Measurements from ENCODE around the gene USP30. TPM values are rescaled to one million over a fixed set of nuclear protein-coding genes. Genes with fewer than 3 reads are reported as not detected.

The USP30 gene
- total RNA-seq: 18.1 and 18.2 TPM in 2 replicates
- long read RNA-seq, transcript USP30-201 (13 exons, 3,742 nt): major isoform, 11 of 26 reads
- long read RNA-seq, partial matches to known transcripts: 3 of 26 reads
- long read RNA-seq, other reads (novel, unspliced or antisense): 11 of 26 reads

GRCh38 chr12:109052414-109053323 is at the start of gene USP30:
Gene USP30, plus strand, starts transcription at chr12:109052576. Its CDS starts 103 bp downstream, at chr12:109052679.
- Mint-ChIP-seq H3K4me1 (ENCODE audit: unreplicated experiment) (peaks cover 15% of the 10 kb centered on the region), H3K9me3 (ENCODE audit: unreplicated experiment) (no peaks in the 10 kb centered on the region), H3K36me3 (ENCODE audit: unreplicated experiment) (peaks cover 9% of the 10 kb centered on the region), H3K27me3 (ENCODE audit: unreplicated experiment) (no peaks in the 10 kb centered on the region), H3K27ac (ENCODE audit: unreplicated experiment) (peak within 1 kb of the TSS; percentile 92), H3K4me3 (ENCODE audit: unreplicated experiment) (peak within 1 kb of the TSS; percentile 95)
- no peak for TF ChIP-seq CTCF (IDR thresholded peaks at IDR 0.05)
- DNase-seq (ENCODE audit: extremely low spot score, unreplicated experiment): peak; percentile 94

GRCh38 chr12:109004017-109004416 is 48.4 kb upstream of the USP30 start:
- Mint-ChIP-seq H3K9me3 (ENCODE audit: unreplicated experiment) (no peaks in the 10 kb centered on the region), H3K4me3 (ENCODE audit: unreplicated experiment) (no peak overlapping the region), H3K27me3 (ENCODE audit: unreplicated experiment) (peaks cover 25% of the 10 kb centered on the region), H3K4me1 (ENCODE audit: unreplicated experiment) (no peaks in the 10 kb centered on the region), H3K27ac (ENCODE audit: unreplicated experiment) (no peak overlapping the region), H3K36me3 (ENCODE audit: unreplicated experiment) (no peaks in the 10 kb centered on the region)
- DNase-seq (ENCODE audit: extremely low spot score, unreplicated experiment): no peak
- no peak for TF ChIP-seq CTCF (IDR thresholded peaks at IDR 0.05)

- Mint-ChIP-seq H3K27ac (ENCODE audit: unreplicated experiment) (no peak overlapping the region), H3K4me1 (ENCODE audit: unreplicated experiment) (no peaks in the 10 kb centered on the region), H3K9me3 (ENCODE audit: unreplicated experiment) (no peaks in the 10 kb centered on the region), H3K4me3 (ENCODE audit: unreplicated experiment) (no peak overlapping the region), H3K27me3 (ENCODE audit: unreplicated experiment) (peaks cover 42% of the 10 kb centered on the region), H3K36me3 (ENCODE audit: unreplicated experiment) (no peaks in the 10 kb centered on the region)
- no peak for DNase-seq (ENCODE audit: extremely low spot score, unreplicated experiment)
- no peak for TF ChIP-seq CTCF (IDR thresholded peaks at IDR 0.05)
Measured at GRCh38 chr12:109009766-109010165, 42.6 kb upstream of the USP30 start.

- no peak overlapping the region for H3K27ac Mint-ChIP-seq (ENCODE audit: unreplicated experiment)
- no peaks in the 10 kb centered on the region for H3K4me1 Mint-ChIP-seq (ENCODE audit: unreplicated experiment)
- no peaks in the 10 kb centered on the region for H3K9me3 Mint-ChIP-seq (ENCODE audit: unreplicated experiment)
- H3K4me3 Mint-ChIP-seq (ENCODE audit: unreplicated experiment): no peak overlapping the region
- TF ChIP-seq CTCF (IDR thresholded peaks at IDR 0.05): no peak
- peak; percentile 32 for DNase-seq (ENCODE audit: extremely low spot score, unreplicated experiment)
- H3K27me3 Mint-ChIP-seq (ENCODE audit: unreplicated experiment): peaks cover 43% of the 10 kb centered on the region
- no peaks in the 10 kb centered on the region for H3K36me3 Mint-ChIP-seq (ENCODE audit: unreplicated experiment)
Measured at GRCh38 chr12:109010259-109010658, 42.1 kb upstream of the USP30 start.
